Body of pancreas (tissue), 4 donors: ENCODE measurements around the gene WTAP.
A peak's percentile ranks its signal among the peaks of the same experiment; 100 is the strongest.

ENCODE experiments used
- CTCF ChIP-seq, 7 experiments: fragments of 450-650 bp in 4 of 7; fragments of 200-600 bp in 3 of 7; sonication (generic) in 3 of 7; IDR thresholded peaks; one replicate each; pipeline ENCODE4 v1.5.1; 2016 to 2019; ENCODE audit warnings: antibody characterized with exemption in 7 of 7
- POLR2A ChIP-seq, 3 donors: fragments of 450-650 bp; IDR thresholded peaks; one replicate each; pipeline ENCODE4 v1.6.1; 2016; ENCODE audit warnings: antibody characterized with exemption in 3 of 3, mild to moderate bottlenecking in 2 of 3

GRCh38 chr6:159761129-159761872 lies 34.0 kb downstream of the WTAP start:
- no peak for TF ChIP-seq CTCF (IDR thresholded peaks at IDR 0.05)
- peak in 1 of 3 donors; percentile 40 for TF ChIP-seq POLR2A (IDR thresholded peaks at IDR 0.05)
